Measurements from ENCODE around the gene PCNX1.

GRCh38 chr14:71142375-71143038 lies 235.2 kb downstream of the PCNX1 start:
- TF ChIP-seq, protein P1, sequence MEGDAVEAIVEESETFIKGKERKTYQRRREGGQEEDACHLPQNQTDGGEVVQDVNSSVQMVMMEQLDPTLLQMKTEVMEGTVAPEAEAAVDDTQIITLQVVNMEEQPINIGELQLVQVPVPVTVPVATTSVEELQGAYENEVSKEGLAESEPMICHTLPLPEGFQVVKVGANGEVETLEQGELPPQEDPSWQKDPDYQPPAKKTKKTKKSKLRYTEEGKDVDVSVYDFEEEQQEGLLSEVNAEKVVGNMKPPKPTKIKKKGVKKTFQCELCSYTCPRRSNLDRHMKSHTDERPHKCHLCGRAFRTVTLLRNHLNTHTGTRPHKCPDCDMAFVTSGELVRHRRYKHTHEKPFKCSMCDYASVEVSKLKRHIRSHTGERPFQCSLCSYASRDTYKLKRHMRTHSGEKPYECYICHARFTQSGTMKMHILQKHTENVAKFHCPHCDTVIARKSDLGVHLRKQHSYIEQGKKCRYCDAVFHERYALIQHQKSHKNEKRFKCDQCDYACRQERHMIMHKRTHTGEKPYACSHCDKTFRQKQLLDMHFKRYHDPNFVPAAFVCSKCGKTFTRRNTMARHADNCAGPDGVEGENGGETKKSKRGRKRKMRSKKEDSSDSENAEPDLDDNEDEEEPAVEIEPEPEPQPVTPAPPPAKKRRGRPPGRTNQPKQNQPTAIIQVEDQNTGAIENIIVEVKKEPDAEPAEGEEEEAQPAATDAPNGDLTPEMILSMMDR (IDR thresholded peaks at IDR 0.05; ENCODE audit: insufficient read depth, low read length), result no peak
- TF ChIP-seq POLR2AphosphoS5 (IDR thresholded peaks at IDR 0.05; ENCODE audit: low read depth), result no peak
- no peak for TF ChIP-seq SPI1 (IDR thresholded peaks at IDR 0.05; ENCODE audit: borderline replicate concordance, low read depth)
- no peak for TF ChIP-seq REST (IDR thresholded peaks at IDR 0.05; ENCODE audit: insufficient replicate concordance, low read depth)
- no peak for TF ChIP-seq GABPA (IDR thresholded peaks at IDR 0.05; ENCODE audit: low read depth)
